Measurements from ENCODE around the gene TTC39C. TPM values are rescaled to one million over a fixed set of nuclear protein-coding genes. Genes with fewer than 3 reads are reported as not detected.

TTC39C gene
- total and polyA plus RNA-seq, 2 experiments from 2014 or later: 69.4 to 136 TPM

GRCh38 chr18:24023185-24023814 lies 8.7 kb downstream of the TTC39C start:
- Histone ChIP-seq H3K79me2 (replicated peaks; ENCODE audit: insufficient read depth) (peaks cover 99% of the 10 kb centered on the region), H3K4me3 (no peak overlapping the region), H4K20me1 (replicated peaks; ENCODE audit: insufficient read depth) (peaks cover 52% of the 10 kb centered on the region), H3F3A (replicated peaks; ENCODE audit: low read depth) (peaks cover 22% of the 10 kb centered on the region; the same call in 1 of the 2 replicates), H2AFZ (no peak overlapping the region), H3K4me1 (ENCODE audit: insufficient read depth) (peaks cover 77% of the 10 kb centered on the region), H3K9me2 (ENCODE audit: insufficient read depth) (no peaks in the 10 kb centered on the region), H3K27me3 (ENCODE audit: insufficient read depth) (no peaks in the 10 kb centered on the region), H3K36me3 (ENCODE audit: insufficient read depth) (no peaks in the 10 kb centered on the region), H3K27ac (ENCODE audit: low read depth) (0 out of 2 replicates have a peak overlapping the region, but pooled peaks have one; percentile 84), H3K4me2 (peak overlapping the region; percentile 55)
- Mint-ChIP-seq H3K4me1 (peaks cover 58% of the 10 kb centered on the region), H3K4me3 (no peak overlapping the region), H3K36me3 (ENCODE audit: low read depth) (no peaks in the 10 kb centered on the region; the same call in 2 of the 3 replicates), H3K9me3 (no peaks in the 10 kb centered on the region), H3K27ac (no peak overlapping the region), H3K27me3 (ENCODE audit: insufficient read depth, low read depth, poor library complexity) (peaks cover 6% of the 10 kb centered on the region)
- TF ChIP-seq ETS1 (IDR thresholded peaks at IDR 0.05) (no peak), POLR2AphosphoS5 (IDR thresholded peaks at IDR 0.05; ENCODE audit: low read depth) (no peak), CTCF (conservative IDR thresholded peaks at IDR 0.05; ENCODE audit: low read depth in 2 of 2) (peak; percentile 43 to 52), STAT1 (IDR thresholded peaks at IDR 0.05; ENCODE audit: unreplicated experiment) (no peak), REST (IDR thresholded peaks at IDR 0.05; ENCODE audit: unreplicated experiment) (no peak), EZH2phosphoT487 (IDR thresholded peaks at IDR 0.05; ENCODE audit: unreplicated experiment) (no peak), CREB1 (CRISPR knock-in tag; IDR thresholded peaks at IDR 0.05; ENCODE audit: low read depth) (no peak)
- peak; percentile 86 for DNase-seq (ENCODE audit: low spot score)
- peak; percentile 92 for ATAC-seq

- Histone ChIP-seq H3F3A (replicated peaks; ENCODE audit: low read depth) (peaks cover 19% of the 10 kb centered on the region; the same call in 1 of the 2 replicates), H3K79me2 (replicated peaks; ENCODE audit: insufficient read depth) (peaks cover 99% of the 10 kb centered on the region), H3K27me3 (ENCODE audit: insufficient read depth) (no peaks in the 10 kb centered on the region), H3K36me3 (ENCODE audit: insufficient read depth) (no peaks in the 10 kb centered on the region), H3K4me3 (no peak overlapping the region), H3K4me2 (peak overlapping the region; percentile 29; the same call in 1 of the 2 replicates), H3K4me1 (ENCODE audit: insufficient read depth) (peaks cover 74% of the 10 kb centered on the region), H2AFZ (no peak overlapping the region), H4K20me1 (replicated peaks; ENCODE audit: insufficient read depth) (peaks cover 48% of the 10 kb centered on the region), H3K9me2 (ENCODE audit: insufficient read depth) (no peaks in the 10 kb centered on the region), H3K27ac (ENCODE audit: low read depth) (peak overlapping the region; percentile 80; the same call in 1 of the 2 replicates)
- Mint-ChIP-seq H3K9me3 (no peaks in the 10 kb centered on the region), H3K4me1 (peaks cover 49% of the 10 kb centered on the region), H3K27me3 (ENCODE audit: insufficient read depth, low read depth, poor library complexity) (peaks cover 6% of the 10 kb centered on the region), H3K4me3 (no peak overlapping the region), H3K36me3 (ENCODE audit: low read depth) (no peaks in the 10 kb centered on the region; the same call in 2 of the 3 replicates), H3K27ac (no peak overlapping the region)
- ATAC-seq: no peak
- no peak for DNase-seq (ENCODE audit: low spot score)
- TF ChIP-seq CREB1 (CRISPR knock-in tag; IDR thresholded peaks at IDR 0.05; ENCODE audit: low read depth): no peak
- TF ChIP-seq JUNB (IDR thresholded peaks at IDR 0.05; ENCODE audit: unreplicated experiment): no peak
- no peak for TF ChIP-seq EZH2 (IDR thresholded peaks at IDR 0.05; ENCODE audit: low read depth, unreplicated experiment)
- TF ChIP-seq ETS1 (IDR thresholded peaks at IDR 0.05): no peak
- TF ChIP-seq ZNF331 (CRISPR knock-in tag; IDR thresholded peaks at IDR 0.05; ENCODE audit: low read depth): no peak
- TF ChIP-seq POLR2AphosphoS5 (IDR thresholded peaks at IDR 0.05; ENCODE audit: low read depth): no peak
- no peak for TF ChIP-seq REST (IDR thresholded peaks at IDR 0.05; ENCODE audit: unreplicated experiment)
- no peak for TF ChIP-seq NANOG (IDR thresholded peaks at IDR 0.05; ENCODE audit: borderline replicate concordance)
Measured at GRCh38 chr18:24024425-24024824, 9.9 kb downstream of the TTC39C start.

Measured in GM23338 (cell line).